IMR-90 (cell line): ENCODE results near the gene STOX2. TPM values are rescaled to one million over a fixed set of nuclear protein-coding genes. Genes with fewer than 3 reads are reported as not detected.

Source experiments
- ATAC-seq: fragments of 200-7000 bp; cut with Tn5 transposase; 2 replicates; pipeline ENCODE4 v1.9.1; 2020; ENCODE audit warnings: low read depth, mild to moderate bottlenecking, moderate library complexity
- BruUV-seq: library from RNA; stranded (reverse); fragments of 400-500 nt; replicated peaks from 2 replicates; lab custom pipeline; 2021; lab: Mats Ljungman, UMichigan
- CTCF ChIA-PET: fragments of 300-600 bp; formaldehyde crosslinking; extraction: SDS; loops from one replicate; lab custom pipeline; 2021; ENCODE audit warnings: antibody characterized with exemption; lab: Yijun Ruan, JAX
- POLR2A ChIA-PET: fragments of 300-600 bp; sonication (Branson Sonifier 250); formaldehyde crosslinking; loops from one replicate; lab custom pipeline; 2022; ENCODE audit warnings: antibody characterized with exemption; ENCODE audit not compliant: unreplicated experiment; lab: Charles Lee
- DNase-seq: peaks from one replicate; pipeline ENCODE4 v3.0.0; 2013
- H2AFZ ChIP-seq: replicated peaks from 2 replicates; pipeline ENCODE3; 2013; ENCODE audit warnings: low read length, mild to moderate bottlenecking; ENCODE audit not compliant: poor library complexity
- H2AK5ac ChIP-seq: 2 replicates; pipeline ENCODE4 v1.6.1; 2013; ENCODE audit warnings: low read depth, low read length, inconsistent platforms
- H2AK9ac ChIP-seq: replicated peaks from 2 replicates; pipeline ENCODE3; 2013; ENCODE audit warnings: mild to moderate bottlenecking, low read depth, low read length, moderate library complexity; ENCODE audit not compliant: poor library complexity
- H2BK120ac ChIP-seq: 2 replicates; pipeline ENCODE4 v1.6.1; 2013; ENCODE audit warnings: low read depth, low read length, inconsistent platforms
- H2BK15ac ChIP-seq: 3 replicates; pipeline ENCODE4 v1.6.1; 2013; ENCODE audit warnings: low read depth, low read length, inconsistent platforms
- H2BK20ac ChIP-seq: 2 replicates; pipeline ENCODE4 v1.6.1; 2013; ENCODE audit warnings: low read depth, mild to moderate bottlenecking, inconsistent platforms, low read length, moderate library complexity
- H2BK5ac ChIP-seq: 2 replicates; pipeline ENCODE4 v1.6.1; 2013; ENCODE audit warnings: mild to moderate bottlenecking, low read depth, low read length, inconsistent platforms; ENCODE audit not compliant: poor library complexity, severe bottlenecking
- H3K14ac ChIP-seq: replicated peaks from 2 replicates; pipeline ENCODE4 v1.6.1; 2013; ENCODE audit warnings: low read depth, low read length, inconsistent platforms
- H3K18ac ChIP-seq: 2 replicates; pipeline ENCODE4 v1.6.1; 2013; ENCODE audit warnings: low read depth, low read length, control low read depth
- H3K23ac ChIP-seq: 2 replicates; pipeline ENCODE4 v1.6.1; 2013; ENCODE audit warnings: low read depth, low read length, inconsistent platforms
- H3K27ac ChIP-seq: 2 replicates; pipeline ENCODE4 v1.5.1; 2013; ENCODE audit warnings: mild to moderate bottlenecking, control low read depth, low read length; ENCODE audit not compliant: insufficient read depth
- H3K27me3 ChIP-seq: 2 replicates; pipeline ENCODE4 v1.6.1; 2013; ENCODE audit warnings: low read length; ENCODE audit not compliant: control insufficient read depth, insufficient read depth
- H3K36me3 ChIP-seq: 2 replicates; pipeline ENCODE4 v1.6.1; 2013; ENCODE audit warnings: low read length, mixed read lengths; ENCODE audit not compliant: control insufficient read depth, insufficient read depth
- H3K4ac ChIP-seq: 2 replicates; pipeline ENCODE4 v1.6.1; 2013; ENCODE audit warnings: low read depth, low read length, inconsistent platforms
- H3K4me1 ChIP-seq: 2 replicates; pipeline ENCODE4 v1.6.1; 2013; ENCODE audit warnings: low read length, mixed read lengths; ENCODE audit not compliant: control insufficient read depth, insufficient read depth
- H3K4me2 ChIP-seq: 2 replicates; pipeline ENCODE4 v1.6.1; 2013; ENCODE audit warnings: low read depth, mild to moderate bottlenecking, control low read depth, low read length, moderate library complexity
- H3K4me3 ChIP-seq: 2 replicates; pipeline ENCODE4 v1.5.1; 2013; ENCODE audit warnings: low read depth, mild to moderate bottlenecking, control low read depth, low read length, moderate library complexity; ENCODE audit not compliant: insufficient read depth
- H3K56ac ChIP-seq: 2 replicates; pipeline ENCODE4 v1.6.1; 2013; ENCODE audit warnings: low read length, inconsistent platforms; ENCODE audit not compliant: insufficient read depth; ENCODE audit errors: extremely low read depth
- H3K79me1 ChIP-seq, 2 experiments: 2 replicates each; pipeline ENCODE4 v1.6.1; 2013; ENCODE audit warnings: low read length in 2 of 2, inconsistent platforms in 1 of 2, low read depth in 1 of 2
- H3K9ac ChIP-seq: 2 replicates; pipeline ENCODE4 v1.6.1; 2013; ENCODE audit warnings: low read depth, low read length, control low read depth
- H3K9me1 ChIP-seq: 2 replicates; pipeline ENCODE4 v1.6.1; 2013; ENCODE audit warnings: low read length, inconsistent platforms; ENCODE audit not compliant: insufficient read depth
- H3K9me3 ChIP-seq: 2 replicates; pipeline ENCODE4 v1.6.1; 2013; ENCODE audit warnings: low read length; ENCODE audit not compliant: control insufficient read depth, insufficient read depth
- H4K20me1 ChIP-seq: 2 replicates; pipeline ENCODE4 v1.6.1; 2013; ENCODE audit warnings: low read length, inconsistent platforms; ENCODE audit not compliant: insufficient read depth
- H4K5ac ChIP-seq: 2 replicates; pipeline ENCODE4 v1.6.1; 2013; ENCODE audit warnings: mild to moderate bottlenecking, low read depth, low read length, control low read depth
- H4K8ac ChIP-seq, 2 experiments: 2 replicates each; pipeline ENCODE4 v1.6.1; 2013; ENCODE audit warnings: low read depth in 2 of 2, low read length in 2 of 2, control low read depth in 1 of 2, inconsistent platforms in 1 of 2
- H4K91ac ChIP-seq: 2 replicates; pipeline ENCODE4 v1.6.1; 2013; ENCODE audit warnings: low read depth, low read length, inconsistent platforms; ENCODE audit not compliant: insufficient read depth
- BHLHE40 ChIP-seq: fragments of 150-350 bp; IDR thresholded peaks from 2 replicates; pipeline ENCODE4 v1.6.1; 2016; ENCODE audit warnings: mild to moderate bottlenecking, low read depth, low read length
- CHD1 ChIP-seq: IDR thresholded peaks from 2 replicates; pipeline ENCODE4 v1.6.1; 2012; ENCODE audit warnings: low read depth, low read length, improper control_type of control experiment
- MXI1 ChIP-seq: IDR thresholded peaks from 2 replicates; pipeline ENCODE4 v1.6.1; 2012; ENCODE audit warnings: low read depth, mild to moderate bottlenecking, low read length, moderate library complexity, borderline replicate concordance
- NFE2L2 ChIP-seq: fragments of 150-350 bp; IDR thresholded peaks from 2 replicates; pipeline ENCODE4 v1.6.1; 2016; ENCODE audit warnings: low read depth, mild to moderate bottlenecking, low read length
- RCOR1 ChIP-seq: IDR thresholded peaks from 2 replicates; pipeline ENCODE4 v1.6.1; 2012; ENCODE audit warnings: mild to moderate bottlenecking, low read length, improper control_type of control experiment; ENCODE audit not compliant: insufficient replicate concordance
- SMC3 ChIP-seq: fragments of 150-350 bp; IDR thresholded peaks from 2 replicates; pipeline ENCODE4 v1.6.1; 2016; ENCODE audit warnings: low read depth, mild to moderate bottlenecking, antibody characterized with exemption, low read length, moderate library complexity
- WGBS, 2 experiments: methylation state at CpG; one replicate each; pipeline versions ENCODE4 v1.1.5 to v1.1.7; 2013; ENCODE audit warnings: missing lambda C conversion rate in 2 of 2; ENCODE audit not compliant: insufficient read length in 1 of 2; ENCODE audit errors: extremely low coverage in 2 of 2; 5-methylcytosine and 5-hydroxymethylcytosine counted together
- dilution Hi-C: fragments of 300-500 bp; cut with HindIII; formaldehyde crosslinking; loops from one replicate; pipeline ENCODE4 v1.14.3; 2018; ENCODE audit warnings: low sequenced_read_pairs; ENCODE audit not compliant: unreplicated experiment
- in situ Hi-C: fragments of 300-500 bp; cut with MboI; formaldehyde crosslinking; loops from 3 replicates; pipeline ENCODE4 v1.14.3; 2019; ENCODE audit warnings: low sequenced_read_pairs, inconsistent platforms, mixed read lengths
- intact Hi-C: fragments of 100-400 bp; cut with micrococcal nuclease; formaldehyde crosslinking; loops from 2 replicates; pipeline ENCODE4 v1.10.0; 2022
- polyA plus RNA-seq, 3 experiments: library from polyadenylated mRNA; depleted of rRNA; stranded (reverse); fragments of >200 nt; gene quantifications; 2 replicates each; pipeline ENCODE4 v1.2.3, GENCODE V29; 2012; ENCODE audit warnings: low replicate concordance in 1 of 3
- total RNA-seq: library from RNA; depleted of rRNA; stranded (reverse); fragments of >200 nt; gene quantifications from 2 replicates; pipeline ENCODE4 v1.2.3, GENCODE V29; 2012

Gene STOX2
- total and polyA plus RNA-seq, 2 of the 4 experiments (the other 2 are of a cell fraction): 1.1 to 5.4 TPM

- no peak for TF ChIP-seq BHLHE40
- TF ChIP-seq SMC3: no peak
- TF ChIP-seq MXI1: no peak
Observed at GRCh38 chr4:184019667-184020623, 114.8 kb downstream of the STOX2 start (continued).

- no peaks in the 10 kb centered on the region for H3K9me1 ChIP-seq
- H3K4me2 ChIP-seq: no peak overlapping the region
- no peak overlapping the region for H4K5ac ChIP-seq
- H3K4me3 ChIP-seq: no peak overlapping the region
- H2AK5ac ChIP-seq: no peak overlapping the region
- no peaks in the 10 kb centered on the region for H3K79me1 ChIP-seq
- no peaks in the 10 kb centered on the region for H4K20me1 ChIP-seq
- DNase-seq: no peak
- H3K9me3 ChIP-seq: no peaks in the 10 kb centered on the region
- H2AFZ ChIP-seq: no peak overlapping the region
- WGBS, 2 experiments: no CpG with 5 or more reads among the region's 3 CpGs
- no peak overlapping the region for H3K56ac ChIP-seq
- H3K4ac ChIP-seq: no peak overlapping the region
- H3K36me3 ChIP-seq: peaks cover 2% of the 10 kb centered on the region; the same call in 1 of the 2 replicates
- no TSS peak for BruUV-seq
- ChIA-PET POLR2A (no interaction called here), CTCF (interaction anchor here (0.7 kb wide), 2 partner anchors 16 to 57 kb away, joined by 3 read pairs; no protein-coding TSS in a partner anchor)
- H3K14ac ChIP-seq: no peak overlapping the region
- no peak overlapping the region for H3K27ac ChIP-seq
- no peak overlapping the region for H4K8ac ChIP-seq
- in situ Hi-C loops: no loop called here
- H4K91ac ChIP-seq: no peak overlapping the region
- peaks cover 10% of the 10 kb centered on the region for H3K4me1 ChIP-seq
- no peak overlapping the region for H3K9ac ChIP-seq
- H2AK9ac ChIP-seq: no peak overlapping the region
- H3K18ac ChIP-seq: no peak overlapping the region; the same call in 1 of the 2 replicates
- H3K23ac ChIP-seq: no peak overlapping the region
- H2BK5ac ChIP-seq: no peak overlapping the region
- no peak overlapping the region for H2BK120ac ChIP-seq
- no peaks in the 10 kb centered on the region for H3K27me3 ChIP-seq
- ATAC-seq: no peak
- intact Hi-C loops: no loop called here
- dilution Hi-C loops: no loop called here
- no peak overlapping the region for H2BK20ac ChIP-seq
- H2BK15ac ChIP-seq: no peak overlapping the region
- TF ChIP-seq NFE2L2: no peak
- no peak for TF ChIP-seq CHD1
- TF ChIP-seq RCOR1: no peak
Observed at GRCh38 chr4:184021389-184021788, 116.3 kb downstream of the STOX2 start.
